Kidney epithelial cell (primary cell): ENCODE data around the gene OR51F1. TPM values are rescaled to one million over a fixed set of nuclear protein-coding genes. Genes with fewer than 3 reads are reported as not detected.

Experiments used
- DNase-seq: peaks from one replicate; pipeline ENCODE4 v3.0.0-alpha.2; 2010; ENCODE audit warnings: low read depth
- H3K27me3 ChIP-seq: 2 replicates; pipeline ENCODE4 v1.6.0; 2011; ENCODE audit warnings: low read length; ENCODE audit not compliant: control insufficient read depth, insufficient read depth
- H3K36me3 ChIP-seq: 2 replicates; pipeline ENCODE4 v1.5.1; 2011; ENCODE audit warnings: low read length; ENCODE audit not compliant: control insufficient read depth, insufficient read depth
- H3K4me3 ChIP-seq: 2 replicates; pipeline ENCODE4 v1.5.1; 2011; ENCODE audit warnings: low read depth, mild to moderate bottlenecking, control low read depth, low read length
- total RNA-seq: library from RNA; depleted of rRNA; stranded (reverse); fragments of >200 nt; gene quantifications from 2 replicates; pipeline ENCODE4 v1.2.3, GENCODE V29; 2015
- TF ChIP-seq, protein P1 (sequence below): IDR thresholded peaks from 2 replicates; pipeline ENCODE4 v1.5.1; 2011; ENCODE audit warnings: mild to moderate bottlenecking, moderate library complexity, low read length, control low read depth, inconsistent platforms; ENCODE audit not compliant: insufficient read depth, poor library complexity, severe bottlenecking

The OR51F1 gene
- total RNA-seq, 1 donor from 2014 or later = not detected

DNA sequence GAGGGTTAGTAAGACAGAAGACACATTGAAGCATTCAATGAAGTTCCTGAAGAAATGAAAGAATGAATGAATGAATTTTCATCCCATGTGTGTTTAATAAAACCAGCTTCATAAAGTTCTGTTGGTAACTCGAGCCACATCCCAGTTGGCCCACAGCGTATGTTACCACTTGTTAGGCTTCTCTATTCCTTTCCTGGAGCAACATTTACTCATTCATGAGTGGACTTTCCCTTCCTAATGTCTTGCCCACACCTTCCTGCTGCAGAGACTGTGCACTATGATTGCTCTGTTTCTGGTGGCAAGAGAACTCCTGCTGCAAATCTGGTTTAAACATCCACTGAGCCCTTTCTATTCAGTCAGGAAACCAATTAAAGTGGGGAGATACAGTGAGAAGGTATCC is 27.5 kb upstream of the OR51F1 start:
- TF ChIP-seq, protein P1, sequence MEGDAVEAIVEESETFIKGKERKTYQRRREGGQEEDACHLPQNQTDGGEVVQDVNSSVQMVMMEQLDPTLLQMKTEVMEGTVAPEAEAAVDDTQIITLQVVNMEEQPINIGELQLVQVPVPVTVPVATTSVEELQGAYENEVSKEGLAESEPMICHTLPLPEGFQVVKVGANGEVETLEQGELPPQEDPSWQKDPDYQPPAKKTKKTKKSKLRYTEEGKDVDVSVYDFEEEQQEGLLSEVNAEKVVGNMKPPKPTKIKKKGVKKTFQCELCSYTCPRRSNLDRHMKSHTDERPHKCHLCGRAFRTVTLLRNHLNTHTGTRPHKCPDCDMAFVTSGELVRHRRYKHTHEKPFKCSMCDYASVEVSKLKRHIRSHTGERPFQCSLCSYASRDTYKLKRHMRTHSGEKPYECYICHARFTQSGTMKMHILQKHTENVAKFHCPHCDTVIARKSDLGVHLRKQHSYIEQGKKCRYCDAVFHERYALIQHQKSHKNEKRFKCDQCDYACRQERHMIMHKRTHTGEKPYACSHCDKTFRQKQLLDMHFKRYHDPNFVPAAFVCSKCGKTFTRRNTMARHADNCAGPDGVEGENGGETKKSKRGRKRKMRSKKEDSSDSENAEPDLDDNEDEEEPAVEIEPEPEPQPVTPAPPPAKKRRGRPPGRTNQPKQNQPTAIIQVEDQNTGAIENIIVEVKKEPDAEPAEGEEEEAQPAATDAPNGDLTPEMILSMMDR = no peak
- Histone ChIP-seq H3K36me3 (no peaks in the 10 kb centered on the region), H3K27me3 (no peaks in the 10 kb centered on the region), H3K4me3 (no peak overlapping the region)
- no peak for DNase-seq

DNA sequence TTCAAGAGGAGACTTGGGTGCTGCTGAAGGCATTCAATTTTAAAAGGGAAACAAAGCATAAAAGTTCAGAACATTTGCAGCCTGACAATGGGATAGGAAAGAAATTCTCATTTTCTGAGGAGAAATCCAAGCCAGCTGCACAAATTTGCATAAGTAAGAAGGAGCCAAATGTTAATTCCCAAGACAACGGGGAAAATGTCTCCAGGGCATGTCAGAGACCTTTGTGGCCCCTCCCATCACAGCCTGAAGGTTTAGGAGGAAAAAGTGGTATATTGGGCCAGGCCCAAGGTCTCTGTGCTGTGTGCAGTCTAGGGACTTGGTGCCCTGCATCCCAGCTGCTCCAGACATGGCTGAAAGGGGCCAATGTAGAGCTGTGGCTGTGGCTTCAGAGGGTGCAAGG is 12.7 kb upstream of the OR51F1 start:
- DNase-seq = no peak
- TF ChIP-seq, protein P1 = no peak
- no peaks in the 10 kb centered on the region for H3K27me3 ChIP-seq
- H3K4me3 ChIP-seq = no peak overlapping the region
- no peaks in the 10 kb centered on the region for H3K36me3 ChIP-seq

DNA sequence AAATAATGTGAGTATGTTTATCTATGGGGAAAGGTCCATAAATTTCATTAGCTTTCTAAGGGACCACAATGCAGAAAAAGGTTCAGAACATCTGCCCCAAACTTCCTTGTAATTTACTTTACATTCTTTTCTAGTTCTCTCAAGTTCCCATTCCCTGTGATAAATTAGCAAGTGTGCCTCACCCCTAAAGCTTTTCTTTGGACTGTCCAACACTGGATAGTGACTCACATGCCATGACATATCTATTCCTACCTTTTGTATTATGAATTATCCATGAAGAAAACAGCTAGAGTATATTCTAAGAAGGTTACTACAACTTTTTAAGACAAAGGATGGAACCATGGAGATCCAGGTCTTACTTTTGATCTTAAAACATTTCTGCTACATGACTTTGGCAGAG is 1.6 kb downstream of the OR51F1 start:
- Histone ChIP-seq H3K4me3 (no peak overlapping the region), H3K27me3 (no peaks in the 10 kb centered on the region), H3K36me3 (no peaks in the 10 kb centered on the region)
- TF ChIP-seq, protein P1 = no peak
- DNase-seq = no peak

DNA sequence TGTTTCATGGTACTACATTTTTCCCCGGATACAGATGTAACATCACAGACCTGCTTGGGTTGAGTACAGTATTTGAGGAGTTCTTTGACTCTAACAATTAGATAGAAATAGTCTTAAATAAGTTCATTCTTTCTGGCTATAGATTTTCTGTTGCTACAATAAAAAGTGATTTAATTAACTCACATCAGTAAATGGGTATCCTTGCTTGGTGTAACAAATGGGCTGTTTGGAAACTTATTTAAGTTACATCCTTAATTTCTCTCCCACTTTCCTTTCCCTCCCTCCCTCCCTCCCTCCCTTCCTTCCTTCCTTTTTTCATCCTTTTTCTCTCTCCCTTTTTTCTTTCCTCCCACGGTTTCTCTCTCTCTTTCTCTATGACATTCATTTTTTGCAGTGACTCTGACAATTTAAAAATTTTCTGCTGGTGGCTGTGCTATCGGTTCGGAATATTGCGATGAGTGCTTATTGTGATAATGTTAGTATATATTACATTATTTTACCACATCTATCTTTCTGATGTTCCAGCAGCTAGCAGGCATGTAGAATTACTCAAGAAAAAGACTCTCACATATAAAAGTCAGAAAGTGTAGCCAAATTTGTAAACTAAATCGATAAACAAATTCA is 3.2 kb downstream of the OR51F1 start:
- Histone ChIP-seq H3K27me3 (no peaks in the 10 kb centered on the region), H3K4me3 (no peak overlapping the region)

DNA sequence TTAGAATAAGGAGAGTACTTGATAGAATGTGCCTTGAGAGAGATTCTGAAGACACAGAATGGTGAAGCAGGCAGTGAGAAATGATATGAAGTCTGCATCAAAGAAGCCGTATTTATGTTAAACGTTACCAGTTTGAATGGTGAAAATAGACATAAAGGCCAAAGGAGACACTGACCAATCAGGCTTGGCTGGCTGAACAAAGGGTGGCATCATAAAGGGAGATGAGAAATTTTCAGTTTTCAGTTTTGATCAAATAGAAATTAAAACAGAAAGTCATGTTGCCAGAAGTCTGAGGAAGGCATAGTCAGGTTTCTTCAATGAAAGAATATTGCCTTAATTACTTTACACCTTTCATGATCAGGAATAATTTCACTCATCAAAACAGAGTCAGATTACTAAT is 6.6 kb downstream of the OR51F1 start:
- TF ChIP-seq, protein P1 = no peak
- Histone ChIP-seq H3K27me3 (no peaks in the 10 kb centered on the region), H3K36me3 (no peaks in the 10 kb centered on the region)

More for the DNA sequence above, 3.2 kb downstream of the OR51F1 start:
- no peak for DNase-seq
- no peaks in the 10 kb centered on the region for H3K36me3 ChIP-seq
- TF ChIP-seq, protein P1 = no peak

DNA sequence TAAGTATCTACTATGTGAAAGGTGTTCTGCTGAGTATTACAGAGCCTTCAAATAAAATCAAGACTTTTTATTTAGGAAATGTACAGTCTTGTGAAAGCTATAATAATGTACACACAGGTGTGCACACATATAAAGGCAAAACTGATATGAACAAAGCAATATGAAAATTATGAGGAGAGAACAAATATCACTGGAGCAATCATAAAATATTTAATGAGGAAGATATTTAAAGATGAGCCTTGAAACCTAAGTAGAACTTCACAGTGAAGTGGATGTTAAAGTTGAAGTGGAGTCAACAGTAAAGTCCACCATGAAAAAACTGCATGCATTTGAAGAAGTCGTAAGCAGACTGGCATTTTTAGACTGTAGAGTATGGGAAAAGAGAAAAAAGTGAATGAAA is 18.5 kb downstream of the OR51F1 start:
- TF ChIP-seq, protein P1 = no peak
- DNase-seq = no peak
- Histone ChIP-seq H3K36me3 (no peaks in the 10 kb centered on the region), H3K4me3 (no peak overlapping the region), H3K27me3 (no peaks in the 10 kb centered on the region)

More for the DNA sequence above, 6.6 kb downstream of the OR51F1 start:
- no peak for DNase-seq
- no peak overlapping the region for H3K4me3 ChIP-seq
